Mesendoderm (in vitro differentiated cells): Measurements from ENCODE around the gene DAB2IP.
A peak's percentile ranks its signal among the peaks of the same experiment; 100 is the strongest.
"Not testable (repeated sequence)": the region's sequence is repeated elsewhere in the genome, so short reads cannot be mapped to it uniquely, and the experiment has no call there.

Experiments used
- DNase-seq: peaks from one replicate; pipeline ENCODE4 v3.0.0; 2013
- H2AK5ac ChIP-seq: 2 replicates; pipeline ENCODE4 v1.6.1; 2013; ENCODE audit warnings: low read length, inconsistent platforms
- H2BK120ac ChIP-seq: 2 replicates; pipeline ENCODE4 v1.6.1; 2013; ENCODE audit warnings: low read depth, mild to moderate bottlenecking, low read length, moderate library complexity, mixed read lengths
- H2BK15ac ChIP-seq: replicated peaks from 2 replicates; pipeline ENCODE4 v1.6.1; 2013; ENCODE audit warnings: low read depth, mild to moderate bottlenecking, moderate library complexity
- H2BK5ac ChIP-seq: 2 replicates; pipeline ENCODE4 v1.6.1; 2013; ENCODE audit warnings: low read length, inconsistent platforms
- H3K18ac ChIP-seq: 2 replicates; pipeline ENCODE4 v1.6.1; 2013; ENCODE audit warnings: mild to moderate bottlenecking, low read length, mixed read lengths
- H3K23ac ChIP-seq: one replicate; pipeline ENCODE4 v1.6.1; 2013; ENCODE audit warnings: low read length
- H3K27ac ChIP-seq: 2 replicates; pipeline ENCODE4 v1.5.1; 2013; ENCODE audit warnings: low read depth, mild to moderate bottlenecking, inconsistent platforms, low read length, moderate library complexity
- H3K27me3 ChIP-seq: 2 replicates; pipeline ENCODE4 v1.6.1; 2013; ENCODE audit warnings: low read length, control low read depth, mild to moderate bottlenecking, inconsistent platforms; ENCODE audit not compliant: insufficient read depth, poor library complexity
- H3K36me3 ChIP-seq: 2 replicates; pipeline ENCODE4 v1.6.1; 2013; ENCODE audit warnings: low read length, inconsistent platforms; ENCODE audit not compliant: control insufficient read depth, insufficient read depth
- H3K4ac ChIP-seq: one replicate; pipeline ENCODE4 v1.6.1; 2013; ENCODE audit warnings: low read depth, mild to moderate bottlenecking, low read length, moderate library complexity
- H3K4me1 ChIP-seq: 2 replicates; pipeline ENCODE4 v1.6.1; 2013; ENCODE audit warnings: low read depth, low read length, inconsistent platforms; ENCODE audit not compliant: control insufficient read depth
- H3K4me2 ChIP-seq: 2 replicates; pipeline ENCODE4 v1.6.1; 2013; ENCODE audit warnings: low read length
- H3K4me3 ChIP-seq: 2 replicates; pipeline ENCODE4 v1.5.1; 2013; ENCODE audit warnings: mild to moderate bottlenecking, low read length
- H3K56ac ChIP-seq: one replicate; pipeline ENCODE4 v1.6.1; 2013; ENCODE audit warnings: low read length
- H3K79me1 ChIP-seq: 2 replicates; pipeline ENCODE4 v1.6.1; 2013; ENCODE audit warnings: low read length, inconsistent platforms
- H3K79me2 ChIP-seq: 2 replicates; pipeline ENCODE4 v1.6.1; 2013; ENCODE audit warnings: mild to moderate bottlenecking, low read length; ENCODE audit not compliant: control insufficient read depth, insufficient read depth
- H3K9ac ChIP-seq: 2 replicates; pipeline ENCODE4 v1.6.1; 2013; ENCODE audit warnings: low read length, inconsistent platforms
- H4K5ac ChIP-seq: one replicate; pipeline ENCODE4 v1.6.1; 2013; ENCODE audit warnings: low read length
- H4K8ac ChIP-seq: one replicate; pipeline ENCODE4 v1.6.1; 2013; ENCODE audit warnings: low read depth, mild to moderate bottlenecking, control low read depth, low read length, moderate library complexity
- WGBS: extraction: QIAGEN DNeasy Blood & Tissue Kit; methylation state at CpG from one replicate; pipeline ENCODE4 v1.1.7; 2013; ENCODE audit warnings: low lambda C conversion rate, missing lambda C conversion rate; ENCODE audit not compliant: insufficient coverage; ENCODE audit errors: extremely low coverage; 5-methylcytosine and 5-hydroxymethylcytosine counted together

Gene DAB2IP

DNA sequence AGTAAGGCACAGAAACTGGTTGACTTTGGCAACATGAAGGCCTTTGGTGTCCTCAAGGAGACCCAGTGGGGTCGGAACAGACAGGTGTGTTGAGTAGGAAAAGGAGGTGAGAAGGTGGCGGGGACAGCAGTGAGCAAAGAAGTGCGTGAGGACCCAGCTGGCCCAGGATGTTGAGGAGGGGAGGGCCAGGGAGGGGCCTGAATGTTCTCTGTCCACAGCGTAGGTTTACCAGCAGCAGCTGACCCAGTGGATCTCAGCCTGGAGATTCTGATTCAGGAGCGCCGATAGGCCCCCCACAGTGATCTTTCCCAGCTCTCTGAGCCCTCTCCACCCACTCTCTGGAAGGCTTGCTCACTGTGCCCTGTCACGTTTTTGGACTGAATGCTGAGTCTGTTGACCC is 88.5 kb downstream of the DAB2IP start:
- DNase-seq: no peak
- H4K8ac ChIP-seq: no peak overlapping the region
- no CpG with 5 or more reads among the region's 7 CpGs for WGBS
- no peaks in the 10 kb centered on the region for H3K36me3 ChIP-seq
- no peak overlapping the region for H4K5ac ChIP-seq
- H3K18ac ChIP-seq: no peak overlapping the region
- H3K56ac ChIP-seq: peak overlapping the region; percentile 47
- no peak overlapping the region for H3K4me2 ChIP-seq
- H3K4ac ChIP-seq: no peak overlapping the region
- H2BK120ac ChIP-seq: no peak overlapping the region
- H3K4me3 ChIP-seq: no peak overlapping the region
- H3K23ac ChIP-seq: no peak overlapping the region
- H3K79me2 ChIP-seq: peaks cover 13% of the 10 kb centered on the region
- peaks cover 33% of the 10 kb centered on the region for H3K79me1 ChIP-seq
- no peak overlapping the region for H2AK5ac ChIP-seq
- no peaks in the 10 kb centered on the region for H3K27me3 ChIP-seq
- H2BK5ac ChIP-seq: no peak overlapping the region
- peaks cover 37% of the 10 kb centered on the region for H3K4me1 ChIP-seq
- H3K9ac ChIP-seq: no peak overlapping the region
- H3K27ac ChIP-seq: no peak overlapping the region
- no peak overlapping the region for H2BK15ac ChIP-seq

DNA sequence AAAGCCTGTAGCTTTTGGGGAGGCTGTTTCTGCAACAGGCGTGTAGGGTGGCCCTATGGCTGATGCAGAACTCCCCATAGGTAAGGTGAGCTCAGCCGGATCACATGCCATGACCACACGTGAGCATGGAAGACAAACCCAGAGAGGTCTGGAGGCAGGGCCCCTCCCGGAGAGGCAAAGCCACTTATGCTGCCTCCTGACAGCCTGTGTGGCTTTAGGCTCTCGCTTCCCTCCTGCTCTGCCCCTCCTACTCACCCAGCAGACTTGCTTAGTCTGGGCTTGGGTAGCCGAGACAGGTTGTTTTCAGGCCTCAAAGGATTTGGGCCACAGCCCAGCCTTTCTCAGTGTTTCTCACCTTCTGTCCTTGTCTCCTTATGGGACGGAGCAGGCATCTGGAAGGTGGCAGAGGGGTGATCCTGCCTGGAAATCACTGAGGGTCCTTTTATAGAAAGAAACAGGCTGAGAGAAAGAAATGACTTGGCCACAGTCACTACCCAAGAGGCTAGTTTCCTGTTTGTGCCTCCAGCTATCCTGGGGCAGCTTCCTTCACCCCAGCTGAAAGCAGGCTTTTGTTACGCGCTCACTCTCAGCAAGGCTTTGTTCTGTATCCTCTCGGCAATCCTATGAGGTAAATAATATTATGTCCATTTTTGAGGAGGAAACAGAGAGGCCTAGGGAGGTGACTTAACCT is 89.9 kb downstream of the DAB2IP start:
- H3K18ac ChIP-seq: no peak overlapping the region
- H3K79me1 ChIP-seq: peaks cover 46% of the 10 kb centered on the region
- H2BK120ac ChIP-seq: no peak overlapping the region
- H4K8ac ChIP-seq: no peak overlapping the region
- no peak overlapping the region for H2BK5ac ChIP-seq
- H2BK15ac ChIP-seq: no peak overlapping the region
- H2AK5ac ChIP-seq: no peak overlapping the region
- no peaks in the 10 kb centered on the region for H3K27me3 ChIP-seq
- no peak overlapping the region for H3K9ac ChIP-seq
- no peak overlapping the region for H3K4ac ChIP-seq
- H3K4me1 ChIP-seq: peaks cover 35% of the 10 kb centered on the region
- H3K36me3 ChIP-seq: no peaks in the 10 kb centered on the region
- peak; percentile 44 for DNase-seq
- H3K4me2 ChIP-seq: no peak overlapping the region
- no peak overlapping the region for H3K4me3 ChIP-seq
- peaks cover 26% of the 10 kb centered on the region for H3K79me2 ChIP-seq
- H4K5ac ChIP-seq: no peak overlapping the region
- peak overlapping the region; percentile 10 for H3K56ac ChIP-seq
- H3K27ac ChIP-seq: no peak overlapping the region
- whole genome bisulfite sequencing: no CpG with 5 or more reads among the region's 10 CpGs
- no peak overlapping the region for H3K23ac ChIP-seq

GRCh38 chr9:121741919-121742283 is 90.5 kb downstream of the DAB2IP start:
- peaks cover 46% of the 10 kb centered on the region for H3K79me1 ChIP-seq
- peaks cover 37% of the 10 kb centered on the region for H3K4me1 ChIP-seq
- not testable (repeated sequence) for H3K56ac ChIP-seq, DNase-seq, H3K27me3 ChIP-seq, H2BK15ac ChIP-seq, H2BK120ac ChIP-seq, H3K4me2 ChIP-seq, H3K4me3 ChIP-seq, H3K18ac ChIP-seq, H4K8ac ChIP-seq, H3K36me3 ChIP-seq, H3K4ac ChIP-seq, H4K5ac ChIP-seq, H2BK5ac ChIP-seq, H3K9ac ChIP-seq, H3K27ac ChIP-seq, H2AK5ac ChIP-seq
- peaks cover 27% of the 10 kb centered on the region for H3K79me2 ChIP-seq
- no CpG with 5 or more reads among the region's 4 CpGs for WGBS
- peak overlapping the region; percentile 32 for H3K23ac ChIP-seq

GRCh38 chr9:121742923-121743322 is 91.5 kb downstream of the DAB2IP start:
- Histone ChIP-seq H3K27ac (no peak overlapping the region), H3K4me1 (peaks cover 28% of the 10 kb centered on the region)
- WGBS: no CpG with 5 or more reads among the region's 3 CpGs

GRCh38 chr9:121743441-121744001 is 92.1 kb downstream of the DAB2IP start:
- Histone ChIP-seq H3K23ac (peak overlapping the region; percentile 15), H3K79me1 (peaks cover 42% of the 10 kb centered on the region), H2BK15ac (no peak overlapping the region), H2AK5ac (no peak overlapping the region), H2BK120ac (no peak overlapping the region), H3K36me3 (no peaks in the 10 kb centered on the region), H4K5ac (no peak overlapping the region), H3K27ac (peak overlapping the region; percentile 80), H3K79me2 (peaks cover 30% of the 10 kb centered on the region), H3K9ac (peak overlapping the region; percentile 60), H3K4ac (no peak overlapping the region), H3K56ac (peak overlapping the region; percentile 78), H3K4me1 (peaks cover 27% of the 10 kb centered on the region), H3K27me3 (no peaks in the 10 kb centered on the region), H3K18ac (peak overlapping the region; percentile 25), H3K4me3 (no peak overlapping the region), H2BK5ac (no peak overlapping the region), H3K4me2 (peak overlapping the region; percentile 34), H4K8ac (no peak overlapping the region)
- no CpG with 5 or more reads among the region's 15 CpGs for WGBS
- peak; percentile 87 for DNase-seq

More at GRCh38 chr9:121742923-121743322, 91.5 kb downstream of the DAB2IP start:
- Histone ChIP-seq H3K9ac (no peak overlapping the region), H3K36me3 (no peaks in the 10 kb centered on the region), H3K18ac (no peak overlapping the region), H3K23ac (no peak overlapping the region), H2AK5ac (no peak overlapping the region), H2BK5ac (no peak overlapping the region), H2BK120ac (no peak overlapping the region), H3K4ac (no peak overlapping the region), H4K5ac (no peak overlapping the region), H4K8ac (no peak overlapping the region), H2BK15ac (no peak overlapping the region), H3K4me3 (no peak overlapping the region), H3K56ac (no peak overlapping the region), H3K27me3 (no peaks in the 10 kb centered on the region), H3K79me2 (peaks cover 27% of the 10 kb centered on the region), H3K4me2 (no peak overlapping the region), H3K79me1 (peaks cover 39% of the 10 kb centered on the region)
- DNase-seq: no peak
